Measurements from ENCODE around the gene ZNF609.

DNA sequence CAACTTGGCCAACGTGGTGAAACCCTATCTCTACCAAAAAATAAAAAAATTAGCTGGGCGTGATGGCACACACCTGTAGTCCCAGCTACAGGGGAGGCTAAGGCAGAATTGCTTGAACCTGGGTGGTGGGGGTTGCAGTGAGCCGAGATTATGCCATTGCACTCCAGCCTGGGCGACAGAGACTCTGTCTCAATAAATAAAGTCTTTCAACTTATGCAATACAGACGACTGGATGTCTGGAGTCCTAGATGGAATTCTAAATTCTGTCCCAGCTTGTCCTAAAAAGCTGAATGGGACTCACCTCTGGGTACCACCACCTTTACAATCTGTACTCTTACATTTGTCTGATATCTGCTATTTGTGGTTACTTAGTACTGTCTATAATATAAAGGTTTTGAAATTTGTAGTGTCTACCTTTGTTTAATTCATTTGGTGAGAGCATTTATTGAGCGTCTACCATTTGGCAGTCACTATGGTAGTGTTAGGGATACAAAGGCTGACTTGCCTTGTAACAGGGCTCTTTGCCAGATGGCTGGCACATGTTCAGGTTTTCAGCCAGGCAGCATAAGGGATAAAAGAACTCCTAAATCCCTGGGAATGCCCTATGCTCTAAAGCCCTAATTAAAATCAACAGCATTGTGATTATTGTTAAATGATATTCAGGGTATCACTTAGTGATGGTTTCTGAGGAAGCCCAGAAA is 7.2 kb upstream of the ZNF609 start:
- TF ChIP-seq, protein P1, sequence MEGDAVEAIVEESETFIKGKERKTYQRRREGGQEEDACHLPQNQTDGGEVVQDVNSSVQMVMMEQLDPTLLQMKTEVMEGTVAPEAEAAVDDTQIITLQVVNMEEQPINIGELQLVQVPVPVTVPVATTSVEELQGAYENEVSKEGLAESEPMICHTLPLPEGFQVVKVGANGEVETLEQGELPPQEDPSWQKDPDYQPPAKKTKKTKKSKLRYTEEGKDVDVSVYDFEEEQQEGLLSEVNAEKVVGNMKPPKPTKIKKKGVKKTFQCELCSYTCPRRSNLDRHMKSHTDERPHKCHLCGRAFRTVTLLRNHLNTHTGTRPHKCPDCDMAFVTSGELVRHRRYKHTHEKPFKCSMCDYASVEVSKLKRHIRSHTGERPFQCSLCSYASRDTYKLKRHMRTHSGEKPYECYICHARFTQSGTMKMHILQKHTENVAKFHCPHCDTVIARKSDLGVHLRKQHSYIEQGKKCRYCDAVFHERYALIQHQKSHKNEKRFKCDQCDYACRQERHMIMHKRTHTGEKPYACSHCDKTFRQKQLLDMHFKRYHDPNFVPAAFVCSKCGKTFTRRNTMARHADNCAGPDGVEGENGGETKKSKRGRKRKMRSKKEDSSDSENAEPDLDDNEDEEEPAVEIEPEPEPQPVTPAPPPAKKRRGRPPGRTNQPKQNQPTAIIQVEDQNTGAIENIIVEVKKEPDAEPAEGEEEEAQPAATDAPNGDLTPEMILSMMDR (IDR thresholded peaks at IDR 0.05): no peak
- TF ChIP-seq POLR2A (IDR thresholded peaks at IDR 0.05): no peak
